Measurements from ENCODE around the gene PLPP7.
"Not testable (repeated sequence)": the region's sequence is repeated elsewhere in the genome, so short reads cannot be mapped to it uniquely, and the experiment has no call there.

PLPP7 gene

DNA sequence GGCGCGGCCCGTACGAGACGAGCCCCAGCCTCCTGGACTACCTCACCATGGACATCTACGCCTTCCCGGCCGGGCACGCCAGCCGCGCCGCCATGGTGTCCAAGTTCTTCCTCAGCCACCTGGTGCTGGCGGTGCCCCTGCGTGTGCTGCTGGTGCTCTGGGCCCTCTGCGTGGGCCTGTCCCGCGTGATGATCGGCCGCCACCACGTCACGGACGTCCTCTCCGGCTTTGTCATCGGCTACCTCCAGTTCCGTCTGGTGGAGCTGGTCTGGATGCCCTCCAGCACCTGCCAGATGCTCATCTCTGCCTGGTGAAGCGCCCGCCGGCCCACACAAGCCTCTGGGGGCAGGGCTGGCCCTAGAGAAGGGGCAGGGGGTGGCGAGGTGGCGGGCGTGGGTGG lies 18.5 kb downstream of the PLPP7 start:
- DNase-seq = no peak

DNA sequence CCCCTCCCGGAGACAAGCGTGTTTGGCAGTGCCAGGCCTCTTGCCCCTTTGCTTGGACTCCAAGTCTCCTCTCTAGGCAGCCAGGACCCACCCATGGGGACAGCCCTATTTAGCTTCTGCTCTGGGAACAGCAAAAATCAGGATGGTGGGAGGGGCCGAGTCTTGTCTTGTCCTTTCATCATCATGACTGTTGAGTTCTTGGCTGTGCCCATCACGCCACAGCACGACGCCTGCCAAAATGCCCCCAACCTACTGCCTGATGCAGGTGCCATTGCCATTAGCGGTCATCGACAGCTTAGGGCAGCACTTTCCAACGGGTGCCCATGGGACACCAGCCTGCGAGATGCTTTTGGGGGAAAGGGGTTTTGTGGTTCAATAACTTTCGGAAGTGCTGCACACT lies 18.9 kb downstream of the PLPP7 start:
- no peak for DNase-seq

DNA sequence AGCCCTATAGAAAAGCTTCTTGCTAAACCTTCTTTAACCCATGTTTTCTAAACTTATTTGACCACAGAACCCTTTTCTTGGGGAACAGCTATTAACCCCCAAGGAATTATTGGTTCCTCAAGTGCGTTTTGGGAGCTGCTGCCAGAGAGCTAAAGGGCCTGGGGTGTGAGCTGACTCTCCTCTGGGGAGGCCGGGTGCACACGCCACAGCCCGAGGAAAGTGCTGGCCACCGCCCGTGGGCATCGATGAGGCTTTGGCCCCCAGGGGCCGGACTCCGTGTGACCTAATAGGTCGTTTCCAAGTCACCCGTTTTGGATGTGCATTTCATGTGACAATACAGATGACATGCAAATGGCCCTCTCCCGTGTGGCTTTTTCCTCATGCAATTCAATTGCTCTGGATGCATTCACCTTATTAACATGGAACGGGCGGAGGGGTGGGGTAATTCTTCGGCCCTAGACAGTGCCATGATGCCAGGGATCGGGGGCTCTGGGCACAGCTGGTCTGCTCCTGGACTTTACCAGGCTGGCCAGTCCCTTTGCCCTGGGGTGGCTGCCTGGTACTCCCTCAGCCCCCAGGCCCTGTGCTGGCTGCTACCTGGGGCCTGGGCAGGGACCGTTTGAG lies 19.5 kb downstream of the PLPP7 start:
- no peak for DNase-seq

DNA sequence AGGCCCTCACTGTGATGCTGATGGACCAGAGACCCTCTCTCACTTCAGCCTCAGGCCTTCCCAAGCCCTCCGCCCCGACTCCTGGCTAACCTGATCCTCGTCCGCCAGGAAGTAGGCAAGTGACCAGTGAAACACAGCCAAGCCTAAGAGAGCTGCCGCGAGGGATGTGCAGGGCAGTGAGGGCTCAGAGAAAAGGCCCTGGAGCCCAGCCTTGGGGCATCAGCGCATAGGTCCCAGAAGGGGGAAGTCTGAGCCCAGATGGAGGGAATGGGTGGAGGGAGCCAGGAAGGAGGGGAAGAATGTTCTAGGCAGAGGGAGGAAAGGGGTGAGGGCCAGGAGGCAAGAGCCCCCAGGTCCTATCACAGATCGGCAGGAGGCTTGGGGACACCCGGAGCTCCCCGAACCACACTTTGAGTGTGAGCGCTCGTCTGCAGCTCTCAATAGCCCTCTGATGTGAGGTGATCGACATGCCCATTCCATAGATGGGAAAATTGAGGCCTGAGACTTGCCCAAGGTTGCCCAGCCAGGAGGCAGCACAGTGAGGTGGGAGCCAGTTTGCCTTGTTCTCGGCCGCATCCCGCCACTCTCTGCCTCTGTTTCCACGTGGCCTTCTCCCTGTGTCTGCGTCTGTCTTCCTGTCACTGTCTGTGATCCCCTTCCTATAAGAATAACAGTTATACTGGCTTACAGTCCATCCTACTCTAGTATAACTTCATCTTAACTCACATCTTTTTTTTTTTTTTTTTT lies 20.2 kb downstream of the PLPP7 start:
- no peak for DNase-seq

DNA sequence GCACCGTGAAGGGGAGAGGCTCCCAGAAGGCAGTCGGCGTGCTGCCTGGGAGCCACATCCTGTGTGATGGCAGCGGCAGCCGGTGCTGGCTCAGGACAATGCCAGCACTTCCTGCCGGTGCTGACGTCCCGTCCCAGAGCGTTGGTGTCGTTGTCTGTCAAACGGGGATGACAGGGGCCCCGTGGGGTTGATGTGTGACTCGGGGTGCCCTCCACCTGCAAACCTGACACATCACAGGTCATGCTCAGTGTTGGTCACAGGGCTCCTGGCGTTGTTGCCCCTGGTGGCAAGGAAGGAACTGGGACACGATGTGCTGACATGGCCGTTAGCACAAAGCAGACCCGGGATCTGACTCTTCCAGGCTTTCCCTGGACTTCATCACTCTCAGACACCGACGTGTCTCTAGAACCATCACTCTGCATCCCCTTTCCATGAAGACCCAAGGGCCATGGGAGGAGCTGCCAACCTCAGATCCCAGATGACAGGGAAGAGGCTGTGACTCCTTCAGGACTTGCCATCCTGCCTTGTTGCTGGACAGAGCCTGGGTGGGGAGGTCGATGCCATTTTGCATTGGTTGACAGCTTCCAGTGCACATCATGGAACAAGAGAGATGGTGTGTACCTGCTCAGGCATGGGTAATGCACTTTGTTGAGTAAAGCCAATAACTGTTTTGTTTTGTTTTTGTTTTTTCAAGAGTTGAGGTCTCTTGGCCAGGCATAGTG lies 21.5 kb downstream of the PLPP7 start:
- no peak for DNase-seq

DNA sequence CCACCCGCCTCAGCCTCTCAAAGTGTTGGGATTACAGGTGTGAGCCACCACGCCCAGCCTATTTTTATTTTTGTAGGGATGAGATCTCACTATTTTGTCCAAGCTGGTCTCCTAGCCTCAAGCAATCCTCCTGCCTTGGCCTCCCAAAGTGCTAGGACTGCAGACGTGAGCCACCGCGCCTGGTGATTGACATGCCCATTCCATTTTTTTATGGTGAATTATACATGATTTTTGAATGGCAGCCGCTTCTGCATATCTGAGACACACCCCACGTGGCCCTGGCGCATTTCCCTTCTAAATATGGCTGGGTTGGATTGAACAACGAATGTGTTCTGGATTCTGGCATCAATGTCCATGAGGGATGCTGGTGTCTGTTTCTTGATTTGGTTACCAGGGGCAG lies 22.7 kb downstream of the PLPP7 start:
- DNase-seq = no peak

DNA sequence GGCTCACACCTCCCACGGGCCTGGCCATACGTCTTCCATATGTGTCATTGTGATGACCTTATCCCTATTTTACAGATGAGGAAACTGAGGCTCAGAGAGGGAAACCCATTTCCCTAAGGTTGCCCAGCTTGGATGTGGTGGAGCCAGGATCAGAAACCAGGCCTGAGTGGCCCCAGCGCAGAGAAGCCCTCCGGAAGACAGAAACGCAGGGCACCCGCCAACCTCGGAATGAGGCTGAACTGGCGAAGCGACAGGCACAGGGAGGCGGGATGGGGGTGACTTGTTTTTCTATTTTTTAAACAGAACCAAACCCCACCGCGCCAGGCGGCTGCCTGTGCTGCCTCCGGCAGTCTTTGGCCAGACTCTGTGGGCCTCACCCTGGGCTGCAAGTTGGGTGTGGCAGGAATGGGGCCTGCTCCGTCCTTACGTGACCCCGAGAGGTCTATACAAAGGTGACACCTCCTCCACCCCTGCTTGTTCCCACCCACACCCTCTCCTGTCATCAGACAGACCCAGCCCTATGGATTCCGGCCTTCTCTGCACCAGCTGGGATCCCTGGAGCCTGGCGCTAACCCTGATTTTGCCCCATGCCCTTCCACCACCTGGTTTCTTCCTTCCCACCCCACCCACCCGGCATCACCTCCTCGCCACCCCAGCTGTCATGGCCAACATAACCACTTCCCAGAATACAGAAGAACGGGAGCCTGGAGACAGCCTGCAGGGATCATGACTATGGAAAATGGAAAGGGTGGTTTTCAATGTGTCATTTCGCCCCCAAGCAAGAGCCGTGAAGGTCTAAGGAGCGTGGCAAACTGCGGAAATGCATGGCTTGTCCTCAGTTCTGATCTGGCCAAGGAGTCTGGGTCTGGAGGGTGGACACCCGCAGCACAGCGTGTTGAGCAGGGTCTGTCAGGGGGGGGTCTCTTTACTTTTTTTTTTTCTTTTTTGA lies 23.6 kb downstream of the PLPP7 start:
- no peak for DNase-seq

DNA sequence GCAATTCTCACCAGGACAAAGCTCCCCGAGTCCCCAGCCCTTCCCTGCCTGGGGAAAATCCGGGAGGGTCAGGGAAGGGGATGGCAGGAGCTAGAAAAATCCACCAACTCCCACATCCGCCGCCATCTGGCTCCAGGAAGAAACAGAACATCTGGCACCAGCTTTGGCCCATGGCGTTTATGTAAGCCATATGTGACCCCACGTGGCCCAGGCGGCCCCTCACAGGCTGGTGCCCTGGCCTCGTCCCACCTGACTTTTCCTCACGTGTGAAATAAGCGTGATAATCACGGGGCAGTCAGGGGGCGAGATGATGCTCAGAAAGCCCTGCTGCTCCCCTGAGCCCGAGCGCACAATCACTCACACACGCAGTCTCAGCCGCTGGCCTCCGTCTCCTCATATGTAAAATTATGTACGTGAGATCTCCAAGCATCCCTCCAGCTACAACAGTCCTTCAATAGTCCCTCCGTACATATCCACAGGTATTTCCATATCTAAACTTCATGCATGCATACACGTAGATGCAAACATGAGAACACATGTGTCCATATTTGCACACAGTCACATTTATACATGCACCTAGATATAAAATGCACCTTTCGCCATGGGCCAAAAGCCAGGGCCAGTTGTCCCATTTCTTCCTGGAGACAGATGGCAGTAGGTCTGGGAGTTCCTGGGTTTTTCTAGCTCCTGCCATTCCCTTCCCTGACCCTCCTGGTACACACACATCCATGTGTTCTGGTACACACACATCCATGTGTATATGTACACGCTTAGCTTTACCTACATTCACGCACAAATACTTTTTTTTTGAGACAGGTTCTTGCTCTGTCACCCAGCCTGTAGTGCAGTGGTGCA lies 28.9 kb downstream of the PLPP7 start:
- no peak for DNase-seq

DNA sequence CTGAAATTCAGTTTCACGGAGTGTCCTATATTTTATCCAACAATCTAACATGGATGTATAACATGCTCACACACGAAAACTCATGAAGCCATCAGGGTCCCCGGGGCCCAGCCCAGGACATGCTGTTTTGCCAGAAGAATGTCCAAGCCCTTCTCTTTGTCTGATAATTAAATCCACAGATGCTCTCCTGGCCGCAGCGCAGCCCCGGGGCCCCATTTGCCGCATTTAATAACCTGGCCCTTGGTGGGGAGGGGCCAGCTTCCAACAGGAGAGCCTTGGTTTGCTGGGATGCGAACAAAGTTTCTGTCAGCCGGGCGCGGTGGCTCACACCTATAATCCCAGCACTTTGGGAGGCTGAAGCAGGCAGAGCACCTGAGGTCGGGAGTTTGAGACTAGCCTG lies 30.0 kb downstream of the PLPP7 start:
- DNase-seq = no peak

DNA sequence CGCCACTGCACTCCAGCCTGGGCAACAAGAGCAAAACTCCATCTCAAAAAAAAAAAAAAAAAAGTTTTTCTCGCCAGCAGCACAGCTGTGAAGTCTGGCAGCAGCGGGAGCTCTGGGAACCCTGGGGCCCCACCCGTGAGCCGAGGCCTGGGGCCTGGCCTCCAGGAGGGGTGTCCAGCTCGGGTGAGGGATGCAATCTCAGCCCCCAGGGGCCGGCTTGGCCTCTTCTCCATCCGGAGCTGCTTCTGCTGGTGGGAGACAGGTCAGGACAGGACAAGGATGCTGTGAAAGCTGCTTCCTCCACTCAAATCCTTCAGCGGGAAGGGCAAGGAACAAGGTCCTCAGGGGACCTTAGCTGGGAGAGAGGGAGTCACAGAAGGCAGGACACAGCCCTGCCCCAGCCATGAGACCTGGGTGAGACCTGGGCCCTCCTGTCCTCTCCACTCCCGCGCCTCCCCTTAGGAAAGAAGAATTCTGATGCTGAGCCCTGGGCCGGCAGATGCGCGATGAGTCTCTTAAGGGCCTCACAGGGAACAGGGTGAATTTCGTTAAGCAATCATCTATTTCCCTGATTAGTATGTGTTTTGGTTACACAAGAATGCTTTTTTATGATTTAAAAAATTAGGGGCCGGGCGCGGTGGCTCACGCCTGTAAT lies 30.6 kb downstream of the PLPP7 start:
- no peak for DNase-seq

DNA sequence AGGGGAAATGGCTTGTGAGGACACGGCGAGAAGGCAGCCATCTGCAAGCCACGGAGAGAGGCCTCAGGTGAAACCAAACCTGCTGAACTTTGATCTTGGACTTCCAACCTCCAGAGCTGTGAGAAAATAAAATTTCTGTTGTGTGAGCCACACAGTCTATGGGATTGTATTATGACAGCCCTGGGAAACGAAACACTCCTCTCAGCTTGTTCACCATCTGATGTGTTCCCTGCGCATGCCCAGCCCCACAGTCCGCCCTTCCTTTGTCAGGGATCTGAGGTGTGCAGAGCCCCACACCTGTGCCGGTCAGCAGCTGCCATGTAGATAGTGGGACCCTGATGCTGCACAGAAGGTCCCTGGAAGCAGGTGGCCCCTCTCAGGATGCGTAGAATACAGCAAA lies 34.1 kb downstream of the PLPP7 start:
- no peak for DNase-seq

DNA sequence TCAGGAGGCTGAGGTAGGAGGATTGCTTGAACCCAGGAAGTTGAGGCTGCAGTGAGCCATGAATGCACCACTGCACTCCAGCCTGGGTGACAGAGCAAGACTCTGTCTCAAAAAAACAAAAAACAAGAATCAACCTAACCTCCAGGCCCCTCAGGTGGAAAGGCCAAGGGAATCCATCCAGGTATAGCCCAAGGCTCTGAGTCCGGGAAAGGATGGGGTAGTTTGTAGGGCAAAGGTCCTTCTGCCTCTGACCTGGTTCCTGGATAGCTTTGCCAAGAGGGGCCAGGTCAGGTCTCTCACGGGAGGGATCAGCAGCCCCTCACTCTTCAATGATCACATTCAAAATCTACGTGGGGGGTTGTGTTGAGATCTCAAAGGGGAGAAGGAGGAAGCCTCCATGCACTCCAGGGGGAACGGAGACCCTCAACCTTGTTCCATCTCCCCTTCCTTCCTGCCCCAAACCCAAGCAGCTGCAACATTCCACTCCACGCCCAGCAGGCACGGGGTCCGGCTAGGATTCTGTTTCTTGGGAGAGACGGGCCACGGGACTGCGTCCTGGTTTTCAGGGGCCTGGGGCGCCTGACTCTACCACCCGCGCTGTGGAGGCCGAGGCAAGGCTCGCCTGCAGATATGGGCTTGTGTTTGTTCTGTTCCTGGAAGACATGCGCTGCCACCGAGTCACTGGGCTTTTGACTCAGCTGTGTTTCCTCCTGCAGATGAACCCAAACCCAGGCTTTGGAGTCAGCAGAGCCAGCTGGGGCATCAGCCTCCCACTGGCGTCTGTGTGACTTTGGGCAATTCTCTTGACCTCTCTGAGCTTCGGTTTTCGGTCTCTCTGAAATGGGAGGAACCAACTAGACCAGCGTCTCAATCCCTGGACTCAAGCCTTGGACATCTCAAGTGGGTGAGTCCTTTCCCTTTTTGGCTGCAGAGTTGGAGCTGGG lies 35.5 kb downstream of the PLPP7 start:
- DNase-seq = no peak

DNA sequence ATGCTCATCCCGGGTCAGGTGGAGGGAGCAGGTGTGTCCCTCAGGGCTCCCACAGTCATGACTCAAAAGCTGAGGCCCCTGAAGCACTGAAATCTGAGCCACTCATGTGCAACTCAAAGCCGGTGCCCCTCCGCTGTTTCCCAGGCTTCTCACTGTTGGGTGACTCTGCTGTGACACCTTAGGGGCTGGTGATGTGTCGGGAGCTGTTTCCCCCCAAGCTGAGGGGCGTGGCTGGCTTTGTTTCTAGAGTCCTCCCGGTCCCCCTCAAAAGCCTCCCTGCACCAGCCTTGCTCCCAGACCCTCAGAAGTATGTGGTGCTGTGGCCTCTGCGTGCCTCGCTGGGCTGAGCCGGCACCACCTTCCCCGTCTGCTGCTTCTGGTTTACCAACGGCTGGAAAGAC lies 39.7 kb downstream of the PLPP7 start:
- no peak for DNase-seq

DNA sequence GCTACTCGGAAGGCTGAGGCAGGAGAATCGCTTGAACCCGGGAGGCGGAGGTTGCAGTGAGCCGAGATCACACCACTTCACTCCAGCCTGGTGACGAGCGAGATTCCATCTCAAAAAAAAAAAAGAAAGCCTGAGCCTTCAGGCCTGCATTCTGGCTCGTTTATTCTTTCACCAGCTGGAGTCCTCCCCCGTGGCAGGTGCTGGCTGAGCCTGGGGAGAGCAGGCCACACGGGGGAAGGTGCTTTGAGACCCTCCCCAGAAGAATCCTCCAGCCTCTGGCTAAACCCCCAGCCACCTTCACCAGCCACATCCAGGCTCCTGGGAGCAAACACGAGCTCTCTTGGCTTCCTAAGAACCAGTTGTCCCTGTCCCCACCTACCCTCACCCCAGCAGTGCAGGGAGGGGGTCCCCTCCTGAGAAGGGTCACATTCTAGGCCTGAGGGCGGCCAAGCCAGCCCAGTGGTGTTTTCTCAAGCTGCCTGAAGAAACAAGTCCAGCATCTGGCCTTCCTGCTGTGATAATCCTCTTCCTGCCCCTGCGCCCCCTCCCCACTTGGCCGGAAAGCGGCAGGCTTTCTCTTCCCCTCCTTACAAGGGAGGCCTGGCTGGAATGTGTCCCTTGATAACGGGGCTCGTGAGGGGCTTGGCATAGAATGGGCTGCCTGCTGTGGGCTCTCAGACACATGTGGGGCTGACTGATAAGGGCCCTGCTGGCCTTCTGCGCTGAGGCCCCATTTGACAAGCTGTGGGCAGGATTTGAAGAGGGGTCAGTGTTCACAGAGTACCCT lies 41.5 kb downstream of the PLPP7 start:
- DNase-seq = no peak

DNA sequence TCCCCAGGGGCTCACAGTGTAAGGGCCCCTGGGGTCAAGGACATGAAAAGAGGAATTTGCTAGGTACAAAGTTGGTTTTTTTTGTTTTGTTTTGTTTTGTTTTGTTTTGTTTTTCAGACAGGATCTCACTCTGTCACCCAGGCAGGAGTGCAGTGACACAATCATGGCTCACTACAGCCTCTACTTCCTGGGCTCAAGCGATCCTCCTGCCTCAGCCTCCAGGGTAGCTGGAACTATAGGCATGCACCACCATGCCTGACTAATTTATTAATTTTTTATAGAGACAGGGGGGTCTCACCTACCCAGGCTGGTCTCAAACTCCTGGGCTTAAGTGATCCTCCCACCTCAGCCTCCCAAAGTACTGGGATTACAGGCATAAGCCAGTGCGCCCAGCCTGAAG lies 42.5 kb downstream of the PLPP7 start:
- DNase-seq = not testable (repeated sequence)

DNA sequence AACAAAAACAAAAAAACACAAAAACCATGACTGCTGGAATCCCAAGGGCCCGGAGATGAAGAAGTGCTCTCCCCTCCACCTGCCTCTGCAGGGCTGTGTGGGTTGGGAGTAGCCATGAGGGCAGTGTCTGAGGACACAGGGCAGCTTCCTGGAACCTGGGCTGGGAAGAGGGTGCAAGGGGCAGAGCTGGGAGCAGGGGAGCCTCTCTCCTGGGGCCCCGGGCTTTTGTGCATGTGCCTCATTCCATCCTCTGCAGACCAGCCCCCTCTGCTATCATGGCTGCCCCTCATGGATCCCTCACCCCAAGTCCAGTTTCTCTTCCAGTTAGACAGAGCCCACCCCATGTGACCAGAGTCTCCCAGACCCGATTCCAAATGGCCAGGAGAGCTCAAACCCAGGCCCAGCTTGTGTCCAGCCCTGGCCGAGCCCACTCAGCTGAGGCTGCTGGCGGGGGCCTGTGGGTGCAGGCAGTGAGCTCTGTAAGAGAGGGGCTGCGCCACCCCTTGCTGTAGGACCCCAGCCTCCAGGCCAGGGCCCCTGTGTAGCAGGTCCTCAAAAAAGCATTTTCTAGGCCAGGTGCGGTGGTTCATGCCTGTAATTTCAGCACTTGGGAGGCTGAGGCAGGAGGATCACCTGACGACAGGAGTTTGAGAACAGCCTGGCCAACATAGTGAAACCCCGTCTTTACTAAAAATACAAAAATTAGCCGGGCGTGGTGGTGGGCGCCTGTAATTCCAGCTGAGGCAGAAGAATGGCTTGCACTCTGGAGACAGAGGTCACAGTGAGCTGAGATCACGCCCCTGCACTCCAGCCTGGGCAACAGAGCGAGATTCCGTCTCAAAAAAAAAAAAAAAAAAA lies 44.5 kb downstream of the PLPP7 start:
- DNase-seq = no peak

DNA sequence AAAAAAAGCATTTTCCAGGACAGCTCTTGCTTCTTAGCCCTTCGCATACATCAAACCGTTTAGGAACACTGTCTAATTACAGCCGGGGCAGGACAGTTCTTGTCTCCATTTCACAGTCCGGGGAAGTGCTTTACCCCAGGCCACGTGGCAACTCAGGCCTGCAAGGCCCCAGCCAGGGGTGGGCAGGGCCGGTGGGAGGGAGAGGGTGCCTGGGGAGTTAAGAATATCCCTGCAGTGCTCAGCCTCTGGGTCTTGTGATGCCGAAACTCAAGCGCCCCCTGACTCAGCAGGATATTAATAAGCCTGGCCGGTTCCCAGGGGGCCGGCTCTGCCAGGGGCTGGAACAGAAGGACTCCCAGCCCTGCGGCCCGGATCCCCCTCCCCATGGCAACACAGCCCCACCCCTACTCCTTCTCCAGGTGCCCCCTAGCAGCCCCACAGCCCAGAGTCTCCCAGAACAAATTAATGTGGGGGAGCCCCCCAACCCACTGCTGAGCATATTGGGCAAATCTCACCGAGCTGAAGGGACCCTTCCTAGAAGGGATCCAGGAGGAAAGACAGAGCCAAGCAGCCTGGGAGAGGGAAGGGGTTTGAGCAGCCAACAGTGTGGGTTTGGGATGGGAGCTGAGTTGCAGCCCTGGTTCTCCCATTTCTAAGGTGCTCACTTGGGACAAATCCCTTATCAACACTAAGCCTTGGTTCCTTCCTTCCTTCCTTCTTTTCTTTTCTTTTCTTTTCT lies 45.3 kb downstream of the PLPP7 start:
- DNase-seq = no peak

DNA sequence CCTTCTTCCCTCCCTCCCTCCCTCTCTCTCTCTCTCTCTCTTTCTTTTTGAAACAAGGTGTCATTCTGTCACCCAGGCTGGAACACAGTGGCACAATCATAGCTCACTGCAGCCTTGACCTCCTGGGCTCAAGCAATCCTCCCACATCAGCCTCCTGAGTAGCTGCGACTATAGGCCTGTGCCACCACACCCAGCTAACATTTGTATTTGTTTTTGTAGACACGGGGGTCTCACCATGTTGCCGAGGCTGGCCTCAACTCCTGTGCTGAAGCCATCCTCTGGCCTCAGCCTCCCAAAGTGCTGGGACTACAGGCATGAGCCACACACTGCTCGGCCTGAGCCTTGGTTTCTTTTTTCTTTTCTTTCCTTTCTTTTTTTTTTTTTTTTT lies 45.8 kb downstream of the PLPP7 start:
- DNase-seq = no peak
